OCI-LY3 (cell line): ENCODE results near the gene BRAF.
"Not testable (repeated sequence)": the region's sequence is repeated elsewhere in the genome, so short reads cannot be mapped to it uniquely, and the experiment has no call there.

ENCODE experiments used
- H2AFZ ChIP-seq: fragments of 200-600, 300-600 bp; shearing (Covaris generic); 2 replicates; pipeline ENCODE4 v1.6.0; 2014; ENCODE audit warnings: antibody characterized with exemption, low read depth, low read length
- H3K27ac ChIP-seq: fragments of 200-600, 300-600 bp; sonication (generic); 2 replicates; pipeline ENCODE4 v1.5.1; 2014; ENCODE audit warnings: mild to moderate bottlenecking, low read length, moderate library complexity, mixed read lengths
- H3K27me3 ChIP-seq: fragments of 200-600, 300-600 bp; sonication (generic); 2 replicates; pipeline ENCODE4 v1.6.1; 2014; ENCODE audit warnings: low read depth, low read length, mixed read lengths
- H3K36me3 ChIP-seq: fragments of 200-600, 300-600 bp; sonication (generic); replicated peaks from 2 replicates; pipeline ENCODE3; 2014; ENCODE audit warnings: low read depth, low read length, mixed read lengths
- H3K4me1 ChIP-seq: fragments of 300-600, 200-600 bp; sonication (generic); 2 replicates; pipeline ENCODE4 v1.6.1; 2014; ENCODE audit warnings: low read length, mixed read lengths
- H3K4me2 ChIP-seq: fragments of 200-600, 300-600 bp; sonication (generic); 2 replicates; pipeline ENCODE4 v1.6.1; 2014; ENCODE audit warnings: low read length, mixed read lengths
- H3K4me3 ChIP-seq: fragments of 300-600, 200-600 bp; sonication (generic); 2 replicates; pipeline ENCODE4 v1.5.1; 2014; ENCODE audit warnings: antibody characterized with exemption, mild to moderate bottlenecking, low read length, moderate library complexity
- H3K79me2 ChIP-seq: fragments of 300-600, 200-600 bp; shearing (Covaris generic); 2 replicates; pipeline ENCODE4 v1.6.1; 2014; ENCODE audit warnings: mild to moderate bottlenecking, low read length, mixed read lengths
- H3K9ac ChIP-seq: fragments of 300-600, 200-600 bp; shearing (Covaris generic); 2 replicates; pipeline ENCODE4 v1.6.0; 2014; ENCODE audit warnings: mild to moderate bottlenecking, low read length, moderate library complexity
- H3K9me3 ChIP-seq: fragments of 200-600, 300-600 bp; shearing (Covaris generic); 2 replicates; pipeline ENCODE4 v1.6.1; 2014; ENCODE audit warnings: low read length, mixed read lengths; ENCODE audit not compliant: insufficient read depth
- H4K20me1 ChIP-seq: fragments of 200-600, 300-600 bp; sonication (generic); 2 replicates; pipeline ENCODE4 v1.6.1; 2016; ENCODE audit warnings: low read length, mixed read lengths; ENCODE audit not compliant: insufficient read depth
- CTCF ChIP-seq: fragments of 200-600, 300-600 bp; sonication (generic); IDR thresholded peaks from 2 replicates; pipeline ENCODE4 v1.5.1; 2014; ENCODE audit warnings: antibody characterized with exemption, low read length, low read depth
- EZH2phosphoT487 ChIP-seq: fragments of 200-600 bp; shearing (Covaris generic); IDR thresholded peaks from 2 replicates; pipeline ENCODE4 v1.6.1; 2018; ENCODE audit warnings: antibody characterized with exemption, mixed run types, low read depth

The BRAF gene

GRCh38 chr7:140966561-140967233 lies 42.0 kb upstream of the BRAF start:
- Histone ChIP-seq H3K79me2 (no peaks in the 10 kb centered on the region), H3K9me3 (no peaks in the 10 kb centered on the region), H3K4me2 (no peak overlapping the region), H2AFZ (no peak overlapping the region), H3K4me1 (no peaks in the 10 kb centered on the region), H3K27me3 (peaks cover 3% of the 10 kb centered on the region; the same call in 1 of the 2 replicates), H3K36me3 (no peaks in the 10 kb centered on the region), H3K9ac (no peak overlapping the region), H3K4me3 (no peak overlapping the region), H3K27ac (no peak overlapping the region), H4K20me1 (no peaks in the 10 kb centered on the region)
- no peak for TF ChIP-seq CTCF
- TF ChIP-seq EZH2phosphoT487: no peak

- H3K27ac ChIP-seq: no peak overlapping the region
- H3K27me3 ChIP-seq: 0 out of 2 replicates have a peak, but pooled peaks cover 3% of the 10 kb centered on the region
- no peak overlapping the region for H3K4me2 ChIP-seq
- TF ChIP-seq CTCF: no peak
- no peak for TF ChIP-seq EZH2phosphoT487
- no peaks in the 10 kb centered on the region for H3K9me3 ChIP-seq
- no peaks in the 10 kb centered on the region for H3K79me2 ChIP-seq
- H3K4me3 ChIP-seq: no peak overlapping the region
- H3K9ac ChIP-seq: no peak overlapping the region
- H3K36me3 ChIP-seq: no peaks in the 10 kb centered on the region
- no peak overlapping the region for H2AFZ ChIP-seq
- H3K4me1 ChIP-seq: no peaks in the 10 kb centered on the region
- H4K20me1 ChIP-seq: no peaks in the 10 kb centered on the region
These were observed 36.4 kb upstream of the BRAF start for GRCh38 chr7:140961117-140961516.

GRCh38 chr7:140956997-140957396 lies 32.3 kb upstream of the BRAF start:
- not testable (repeated sequence) for H3K9ac ChIP-seq, H3K4me3 ChIP-seq, H3K79me2 ChIP-seq, H3K9me3 ChIP-seq, H3K27me3 ChIP-seq, H3K4me2 ChIP-seq, H2AFZ ChIP-seq, H3K36me3 ChIP-seq, H3K27ac ChIP-seq, H3K4me1 ChIP-seq, H4K20me1 ChIP-seq

- Histone ChIP-seq H3K36me3 (no peaks in the 10 kb centered on the region), H2AFZ (no peak overlapping the region), H4K20me1 (no peaks in the 10 kb centered on the region), H3K27me3 (peaks cover 8% of the 10 kb centered on the region; the same call in 1 of the 2 replicates), H3K4me3 (no peak overlapping the region), H3K9ac (no peak overlapping the region), H3K9me3 (no peaks in the 10 kb centered on the region), H3K27ac (no peak overlapping the region), H3K79me2 (no peaks in the 10 kb centered on the region), H3K4me2 (no peak overlapping the region), H3K4me1 (no peaks in the 10 kb centered on the region)
- TF ChIP-seq CTCF (no peak), EZH2phosphoT487 (no peak)
These were observed 21.2 kb upstream of the BRAF start for GRCh38 chr7:140945940-140946339.

- not testable (repeated sequence) for H3K27me3 ChIP-seq, H3K9me3 ChIP-seq, H3K4me3 ChIP-seq, H3K79me2 ChIP-seq, H2AFZ ChIP-seq, H3K36me3 ChIP-seq, H4K20me1 ChIP-seq, H3K9ac ChIP-seq, H3K4me2 ChIP-seq, H3K27ac ChIP-seq
- H3K4me1 ChIP-seq: peaks cover 13% of the 10 kb centered on the region
These were observed 17.5 kb upstream of the BRAF start for GRCh38 chr7:140942242-140942641.
